T-helper 22 cell (primary cell): Measurements from ENCODE around the gene NAALADL1.
A peak's percentile ranks its signal among the peaks of the same experiment; 100 is the strongest.
"Not testable (repeated sequence)": the region's sequence is repeated elsewhere in the genome, so short reads cannot be mapped to it uniquely, and the experiment has no call there.

ENCODE experiments used
- DNase-seq: peaks from one replicate; pipeline ENCODE4 v3.0.0-alpha.2; 2020; ENCODE audit warnings: low read depth

NAALADL1 gene

GRCh38 chr11:65051398-65051858 is 6.9 kb downstream of the NAALADL1 start:
- no peak for DNase-seq

- DNase-seq: no peak
Observed at GRCh38 chr11:65047581-65048422, 10.6 kb downstream of the NAALADL1 start.

GRCh38 chr11:65045728-65046127 is 12.6 kb downstream of the NAALADL1 start:
- no peak for DNase-seq

- no peak for DNase-seq
Observed at GRCh38 chr11:65045061-65045460, 13.3 kb downstream of the NAALADL1 start.

GRCh38 chr11:65043881-65044501 is 14.4 kb downstream of the NAALADL1 start:
- no peak for DNase-seq

GRCh38 chr11:65042891-65043290 is 15.5 kb downstream of the NAALADL1 start:
- DNase-seq: no peak

- peak; percentile 80 for DNase-seq
Observed at GRCh38 chr11:65040847-65041622, 17.3 kb downstream of the NAALADL1 start, which contains the start of gene SAC3D1. Gene SAC3D1 (plus strand): TSS chr11:65041210. CDS start chr11:65041293, 83 bp downstream.

- DNase-seq: no peak
Observed at GRCh38 chr11:65040520-65040846, 17.9 kb downstream of the NAALADL1 start.

GRCh38 chr11:65036931-65037330 is 21.4 kb downstream of the NAALADL1 start:
- no peak for DNase-seq

- DNase-seq: no peak
Observed at GRCh38 chr11:65035579-65035978, 22.8 kb downstream of the NAALADL1 start.

- no peak for DNase-seq
Observed at GRCh38 chr11:65034423-65034822, 23.9 kb downstream of the NAALADL1 start.

- no peak for DNase-seq
Observed at GRCh38 chr11:65032216-65032615, 26.1 kb downstream of the NAALADL1 start.

GRCh38 chr11:65027213-65028067 is 30.9 kb downstream of the NAALADL1 start, which contains the start of gene SNX15:
Gene SNX15 (plus strand): TSS chr11:65027439. CDS start chr11:65027538, 99 bp downstream.
- DNase-seq: peak; percentile 83

- DNase-seq: no peak
Observed at GRCh38 chr11:65026810-65027209, 31.5 kb downstream of the NAALADL1 start.

- DNase-seq: not testable (repeated sequence)
Observed at GRCh38 chr11:65023502-65023901, 34.9 kb downstream of the NAALADL1 start.

GRCh38 chr11:65021509-65021908 is 36.8 kb downstream of the NAALADL1 start:
- DNase-seq: no peak

GRCh38 chr11:65021003-65021402 is 37.4 kb downstream of the NAALADL1 start:
- no peak for DNase-seq

GRCh38 chr11:65019824-65020223 is 38.5 kb downstream of the NAALADL1 start:
- no peak for DNase-seq

GRCh38 chr11:65017937-65018336 is 40.4 kb downstream of the NAALADL1 start:
- no peak for DNase-seq

GRCh38 chr11:65016705-65017104 is 41.6 kb downstream of the NAALADL1 start:
- DNase-seq: no peak

- DNase-seq: no peak
Observed at GRCh38 chr11:65014726-65015227, 43.6 kb downstream of the NAALADL1 start.
